ENCODE measurements around the gene TPSB2.

Gene TPSB2

DNA sequence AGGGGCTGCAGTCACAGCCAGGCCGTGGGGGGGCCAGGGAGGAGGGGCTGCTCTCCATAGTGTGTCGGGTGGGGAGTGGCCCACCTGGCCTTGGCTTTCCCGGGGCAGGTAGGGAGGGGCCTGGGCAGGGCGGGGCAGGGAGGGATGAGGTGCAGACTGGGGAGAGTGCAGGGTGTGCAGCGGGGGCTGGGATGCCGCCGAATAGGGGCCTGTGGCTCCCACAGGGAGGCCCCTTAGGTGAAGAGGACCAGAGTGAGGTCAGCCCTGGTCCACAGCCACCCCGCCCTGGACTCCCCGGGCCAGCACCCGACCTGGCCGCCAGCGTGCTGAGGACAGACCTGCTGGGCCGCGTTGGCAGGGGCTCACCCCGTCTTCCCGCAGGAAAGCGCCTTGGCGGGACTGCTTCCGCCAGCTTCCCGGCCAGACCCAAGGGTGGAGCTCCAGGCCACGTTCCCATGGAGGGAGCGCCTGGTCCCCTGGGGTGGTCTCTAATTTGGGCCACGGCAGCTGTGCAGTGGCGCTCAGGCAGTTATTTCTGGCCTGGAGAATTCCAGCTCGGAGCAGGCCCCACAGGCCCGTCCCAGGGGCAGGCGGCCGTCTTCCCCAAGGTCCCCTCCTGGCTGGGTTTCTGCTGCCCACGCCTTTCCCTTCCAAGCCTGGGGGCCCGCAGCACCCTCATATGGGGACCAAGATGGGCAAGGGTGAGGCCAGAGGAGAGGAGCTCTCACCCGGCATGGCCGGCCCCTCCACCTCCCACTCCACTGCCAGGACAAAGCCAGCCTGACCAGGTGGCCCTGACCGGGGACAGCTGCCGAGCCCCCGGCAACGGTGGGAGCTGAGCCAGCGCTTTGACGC is 49.2 kb downstream of the TPSB2 start:
- DNase-seq: no peak
